22Rv1 (cell line): ENCODE results near the gene GGA1.
"Not testable (repeated sequence)": the region's sequence is repeated elsewhere in the genome, so short reads cannot be mapped to it uniquely, and the experiment has no call there.

ENCODE experiments used
- H3K27ac ChIP-seq: fragments of 450-650 bp; 2 replicates; pipeline ENCODE4 v1.5.1; 2017
- ZFX ChIP-seq: fragments of 450-650 bp; IDR thresholded peaks from 2 replicates; pipeline ENCODE4 v1.6.1; 2017; ENCODE audit warnings: antibody characterized with exemption, borderline replicate concordance
- TF ChIP-seq, protein P1 (sequence below): fragments of 450-650 bp; IDR thresholded peaks from 2 replicates; pipeline ENCODE4 v1.5.1; 2017; ENCODE audit warnings: mild to moderate bottlenecking

Gene GGA1

DNA sequence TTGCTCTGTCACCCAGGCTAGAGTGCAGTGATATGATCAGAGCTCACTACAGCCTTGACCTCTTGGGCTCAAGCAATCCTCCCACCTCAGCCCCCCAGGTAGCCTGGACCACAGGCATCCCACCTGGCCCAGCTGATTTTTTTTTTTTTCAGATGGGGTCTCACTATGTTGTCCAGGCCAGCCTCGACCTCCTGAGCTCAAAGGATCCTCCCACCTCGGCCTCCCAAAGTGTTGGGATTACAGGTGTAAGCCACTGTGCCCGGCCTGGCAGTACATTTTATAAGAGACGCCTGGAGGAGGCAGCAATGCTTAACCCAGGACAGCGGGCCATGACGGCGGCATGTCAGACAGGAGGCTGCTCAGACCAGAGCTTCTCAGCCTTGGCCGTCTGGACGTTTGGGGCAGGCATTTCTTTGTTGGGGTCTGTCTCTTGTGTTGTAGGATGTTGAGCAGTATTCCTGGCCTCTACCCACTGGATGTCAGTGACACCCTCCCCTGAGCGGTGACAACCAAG lies 33.1 kb upstream of the GGA1 start:
- no peak overlapping the region for H3K27ac ChIP-seq
- TF ChIP-seq, protein P1, sequence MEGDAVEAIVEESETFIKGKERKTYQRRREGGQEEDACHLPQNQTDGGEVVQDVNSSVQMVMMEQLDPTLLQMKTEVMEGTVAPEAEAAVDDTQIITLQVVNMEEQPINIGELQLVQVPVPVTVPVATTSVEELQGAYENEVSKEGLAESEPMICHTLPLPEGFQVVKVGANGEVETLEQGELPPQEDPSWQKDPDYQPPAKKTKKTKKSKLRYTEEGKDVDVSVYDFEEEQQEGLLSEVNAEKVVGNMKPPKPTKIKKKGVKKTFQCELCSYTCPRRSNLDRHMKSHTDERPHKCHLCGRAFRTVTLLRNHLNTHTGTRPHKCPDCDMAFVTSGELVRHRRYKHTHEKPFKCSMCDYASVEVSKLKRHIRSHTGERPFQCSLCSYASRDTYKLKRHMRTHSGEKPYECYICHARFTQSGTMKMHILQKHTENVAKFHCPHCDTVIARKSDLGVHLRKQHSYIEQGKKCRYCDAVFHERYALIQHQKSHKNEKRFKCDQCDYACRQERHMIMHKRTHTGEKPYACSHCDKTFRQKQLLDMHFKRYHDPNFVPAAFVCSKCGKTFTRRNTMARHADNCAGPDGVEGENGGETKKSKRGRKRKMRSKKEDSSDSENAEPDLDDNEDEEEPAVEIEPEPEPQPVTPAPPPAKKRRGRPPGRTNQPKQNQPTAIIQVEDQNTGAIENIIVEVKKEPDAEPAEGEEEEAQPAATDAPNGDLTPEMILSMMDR, result no peak
- no peak for TF ChIP-seq ZFX

DNA sequence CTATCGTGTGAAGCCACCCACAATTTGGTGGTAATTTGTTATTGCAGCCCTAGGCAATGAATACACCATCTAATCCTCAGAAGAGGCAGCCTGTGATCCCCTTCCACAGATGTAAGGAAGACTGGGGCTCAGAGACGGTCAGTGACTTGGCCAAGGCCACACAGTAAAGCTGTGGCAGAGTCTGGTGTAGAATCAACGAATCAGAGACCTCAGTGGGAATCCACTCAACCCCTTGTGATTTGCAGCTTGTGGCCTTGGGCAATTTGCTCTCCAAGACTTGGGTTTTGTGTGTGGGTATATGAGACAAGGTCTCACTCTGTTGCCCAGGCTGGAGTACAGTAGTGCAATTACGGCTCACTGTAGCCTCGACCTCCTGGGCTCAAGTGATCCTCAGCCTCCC lies 30.6 kb upstream of the GGA1 start:
- no peak for TF ChIP-seq ZFX
- TF ChIP-seq, protein P1, result no peak

DNA sequence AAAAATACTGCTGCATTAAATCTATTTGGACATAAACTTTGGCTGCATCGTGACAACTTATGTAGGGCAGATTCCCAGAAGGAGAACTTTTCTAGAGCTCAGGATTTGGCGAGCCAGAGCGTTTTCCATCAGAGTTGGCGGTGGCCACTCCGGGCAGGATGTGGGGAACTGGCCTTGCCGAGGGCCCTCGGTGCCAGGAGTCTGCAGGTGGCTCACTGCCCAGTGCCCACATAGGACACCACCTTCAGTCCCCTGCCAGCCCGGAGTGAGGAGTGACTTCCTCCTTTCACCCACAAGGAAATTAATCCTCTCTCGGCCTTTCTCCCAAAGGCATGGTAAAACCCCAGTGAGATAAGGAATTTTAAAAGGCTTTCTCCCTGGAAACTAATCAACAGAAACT lies 27.1 kb upstream of the GGA1 start:
- TF ChIP-seq ZFX, result no peak
- TF ChIP-seq, protein P1, result no peak
- H3K27ac ChIP-seq, result no peak overlapping the region

More for the DNA sequence above, 30.6 kb upstream of the GGA1 start:
- no peak overlapping the region for H3K27ac ChIP-seq

DNA sequence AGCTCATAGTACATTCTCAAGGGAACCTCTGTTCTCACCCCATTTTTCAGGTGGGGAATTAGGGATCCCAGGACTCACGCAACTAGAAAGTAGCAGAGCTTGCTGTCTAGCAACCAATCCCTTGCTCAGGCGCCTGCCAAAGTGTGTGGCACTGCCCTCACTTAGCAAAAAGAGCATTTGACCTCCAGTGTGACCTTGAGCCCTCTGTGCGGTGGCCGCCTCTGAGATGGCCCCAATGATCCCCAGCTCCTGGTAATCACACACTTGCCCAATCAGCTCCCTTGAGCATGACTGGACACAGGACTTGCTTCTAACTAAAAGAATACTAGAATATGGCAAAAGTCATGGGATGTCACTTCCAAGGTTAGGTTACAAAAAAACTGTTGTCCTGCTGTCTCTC lies 26.1 kb upstream of the GGA1 start:
- H3K27ac ChIP-seq, result no peak overlapping the region
- TF ChIP-seq, protein P1, result no peak
- no peak for TF ChIP-seq ZFX

DNA sequence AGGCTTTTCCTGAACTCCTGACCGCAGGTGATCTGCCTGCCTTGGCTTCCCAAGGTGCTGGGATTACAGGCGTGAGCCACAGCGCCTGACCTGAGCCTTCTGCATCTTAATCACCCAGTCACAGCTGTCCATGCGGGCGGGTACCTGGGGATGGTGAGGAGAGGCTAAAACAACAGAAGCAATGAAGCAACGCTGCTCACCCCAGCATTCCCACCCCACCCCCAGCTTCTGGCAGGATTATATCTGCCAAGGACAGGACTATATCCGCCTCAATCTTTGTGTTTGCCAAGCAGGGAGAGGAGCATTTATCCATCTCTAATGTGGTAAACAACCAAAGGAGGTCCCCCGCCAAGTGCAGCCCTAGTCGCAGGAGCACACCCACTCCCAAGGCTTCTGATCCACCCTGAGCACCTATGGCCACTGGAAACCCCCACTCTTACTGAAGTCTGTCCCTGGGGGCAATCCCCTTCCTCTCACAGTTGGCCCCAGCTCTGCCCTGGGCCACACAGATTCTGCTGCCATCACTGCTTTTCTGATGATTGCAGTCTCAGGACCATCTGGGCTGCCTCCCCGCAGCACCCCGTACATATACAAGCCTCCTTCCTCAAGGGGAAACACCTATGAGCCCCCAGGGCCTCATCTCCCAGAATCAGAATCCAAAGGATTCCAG lies 20.0 kb upstream of the GGA1 start:
- TF ChIP-seq, protein P1, result no peak
- no peak for TF ChIP-seq ZFX
- no peak overlapping the region for H3K27ac ChIP-seq

DNA sequence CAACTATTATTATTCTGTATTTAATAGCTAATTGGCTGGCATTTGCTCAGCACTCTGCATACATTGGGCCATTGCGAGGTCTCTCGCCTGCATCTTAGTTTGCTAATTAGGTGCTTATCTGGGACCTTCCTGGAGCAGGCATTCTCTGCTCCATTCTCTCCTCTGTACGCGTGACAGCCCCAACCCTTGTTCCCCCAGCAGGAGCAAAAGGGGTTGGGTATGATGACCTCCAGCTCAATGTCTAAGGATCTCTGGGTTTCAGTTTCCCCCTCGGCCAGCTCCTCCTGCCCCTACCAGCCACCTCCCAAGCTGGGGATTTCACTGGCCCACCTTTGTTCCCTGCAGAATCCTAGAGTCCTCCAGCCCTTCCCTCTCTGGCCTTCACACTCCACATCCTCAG lies 19.0 kb upstream of the GGA1 start:
- no peak overlapping the region for H3K27ac ChIP-seq
- TF ChIP-seq, protein P1, result no peak
- TF ChIP-seq ZFX, result no peak

DNA sequence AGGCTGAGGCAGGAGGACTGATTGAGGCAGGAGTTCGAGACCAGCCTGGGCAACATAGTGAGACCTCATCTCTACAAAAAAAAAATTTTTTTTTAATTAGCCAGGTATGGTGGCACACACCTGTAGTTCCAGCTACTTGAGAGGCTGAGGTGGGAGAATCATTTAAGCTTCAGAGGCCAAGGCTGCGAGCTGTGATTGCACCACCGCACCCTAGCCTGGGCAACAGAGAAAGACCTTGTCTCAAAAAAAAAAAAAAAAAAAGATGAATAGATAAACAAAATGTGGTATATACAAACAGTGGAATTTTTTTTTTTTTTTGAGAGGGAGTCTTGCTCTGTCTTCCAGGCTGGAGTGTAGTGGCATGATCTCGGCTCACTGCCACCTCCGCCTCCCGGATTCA lies 17.6 kb upstream of the GGA1 start:
- H3K27ac ChIP-seq, result not testable (repeated sequence)
